Osteoblast (primary cell): ENCODE results near the gene HK2. TPM values are rescaled to one million over a fixed set of nuclear protein-coding genes. Genes with fewer than 3 reads are reported as not detected.

ENCODE experiments used
- DNase-seq: peaks from one replicate; pipeline ENCODE4 v3.0.0; 2011; ENCODE audit warnings: low spot score, mixed read lengths; ENCODE audit not compliant: insufficient read length; ENCODE audit errors: missing footprints
- H2AFZ ChIP-seq: 2 replicates; pipeline ENCODE4 v1.6.0; 2011; ENCODE audit warnings: mild to moderate bottlenecking, low read length
- H3K27ac ChIP-seq: 2 replicates; pipeline ENCODE4 v1.5.1; 2011; ENCODE audit warnings: mild to moderate bottlenecking, low read depth, low read length, moderate library complexity
- H3K27me3 ChIP-seq: 2 replicates; pipeline ENCODE4 v1.6.0; 2012; ENCODE audit warnings: mild to moderate bottlenecking, control low read depth, inconsistent platforms, low read length, moderate library complexity; ENCODE audit not compliant: insufficient read depth
- H3K36me3 ChIP-seq: 2 replicates; pipeline ENCODE4 v1.5.1; 2011; ENCODE audit warnings: mild to moderate bottlenecking, low read length, control low read depth, moderate library complexity; ENCODE audit not compliant: insufficient read depth
- H3K4me1 ChIP-seq: 2 replicates; pipeline ENCODE4 v1.5.1; 2011; ENCODE audit warnings: mild to moderate bottlenecking, low read length, control low read depth, moderate library complexity; ENCODE audit not compliant: insufficient read depth
- H3K4me2 ChIP-seq: 2 replicates; pipeline ENCODE4 v1.6.0; 2011; ENCODE audit warnings: mild to moderate bottlenecking, low read length; ENCODE audit not compliant: insufficient read depth
- H3K4me3 ChIP-seq: fragments of 200-600 bp; sonication (generic); 3 replicates; pipeline ENCODE4 v1.5.1; 2012; ENCODE audit warnings: mild to moderate bottlenecking, low read length, inconsistent platforms; ENCODE audit not compliant: insufficient read depth
- H3K79me2 ChIP-seq: 2 replicates; pipeline ENCODE4 v1.6.0; 2012; ENCODE audit warnings: mild to moderate bottlenecking, low read length, control low read depth, inconsistent platforms; ENCODE audit not compliant: insufficient read depth
- H3K9me3 ChIP-seq: 2 replicates; pipeline ENCODE4 v1.5.1; 2011; ENCODE audit warnings: low read depth, low read length, control low read depth
- H4K20me1 ChIP-seq: 2 replicates; pipeline ENCODE4 v1.6.0; 2012; ENCODE audit warnings: mild to moderate bottlenecking, low read length, control low read depth; ENCODE audit not compliant: insufficient read depth
- total RNA-seq: library from RNA; depleted of rRNA; stranded (reverse); fragments of >200 nt; gene quantifications from 2 replicates; pipeline ENCODE4 v1.2.3, GENCODE V29; 2012
- TF ChIP-seq, protein P1 (sequence below): IDR thresholded peaks from 2 replicates; pipeline ENCODE4 v1.5.1; 2011; ENCODE audit warnings: mild to moderate bottlenecking, low read depth, low read length, moderate library complexity; ENCODE audit errors: extremely low read depth

Gene HK2
- total RNA-seq, 1 donor = 76.4 TPM

DNA sequence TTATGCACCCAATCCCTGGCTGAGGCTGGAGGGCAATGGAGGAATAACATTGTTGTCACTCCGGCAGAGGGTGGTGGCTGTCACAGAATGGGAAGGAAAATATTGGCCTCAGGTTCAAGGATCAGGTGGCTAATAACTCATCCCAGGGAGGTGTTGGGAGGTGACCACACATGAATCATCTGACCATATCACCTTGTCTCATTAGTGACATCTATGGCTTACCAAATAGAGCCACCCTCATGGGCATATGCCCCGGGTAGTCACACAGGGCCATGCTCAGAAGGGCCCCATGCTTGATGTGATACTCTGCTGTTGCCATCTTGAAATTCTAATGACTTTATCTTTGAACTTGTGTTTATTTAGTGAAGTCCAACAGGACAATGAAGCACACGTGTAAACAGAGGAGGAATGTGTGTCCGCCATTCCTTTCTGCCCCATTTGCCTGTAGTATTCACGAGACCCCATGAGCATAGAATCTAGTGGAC is 27.5 kb upstream of the HK2 start:
- peaks cover 8% of the 10 kb centered on the region for H3K27me3 ChIP-seq
- no peak overlapping the region for H3K4me3 ChIP-seq
- no peaks in the 10 kb centered on the region for H4K20me1 ChIP-seq
- no peaks in the 10 kb centered on the region for H3K79me2 ChIP-seq
- no peaks in the 10 kb centered on the region for H3K4me1 ChIP-seq
- H3K4me2 ChIP-seq = no peak overlapping the region
- no peaks in the 10 kb centered on the region for H3K36me3 ChIP-seq
- DNase-seq = no peak
- no peak overlapping the region for H3K27ac ChIP-seq
- H3K9me3 ChIP-seq = no peaks in the 10 kb centered on the region
- no peak overlapping the region for H2AFZ ChIP-seq
- TF ChIP-seq, protein P1, sequence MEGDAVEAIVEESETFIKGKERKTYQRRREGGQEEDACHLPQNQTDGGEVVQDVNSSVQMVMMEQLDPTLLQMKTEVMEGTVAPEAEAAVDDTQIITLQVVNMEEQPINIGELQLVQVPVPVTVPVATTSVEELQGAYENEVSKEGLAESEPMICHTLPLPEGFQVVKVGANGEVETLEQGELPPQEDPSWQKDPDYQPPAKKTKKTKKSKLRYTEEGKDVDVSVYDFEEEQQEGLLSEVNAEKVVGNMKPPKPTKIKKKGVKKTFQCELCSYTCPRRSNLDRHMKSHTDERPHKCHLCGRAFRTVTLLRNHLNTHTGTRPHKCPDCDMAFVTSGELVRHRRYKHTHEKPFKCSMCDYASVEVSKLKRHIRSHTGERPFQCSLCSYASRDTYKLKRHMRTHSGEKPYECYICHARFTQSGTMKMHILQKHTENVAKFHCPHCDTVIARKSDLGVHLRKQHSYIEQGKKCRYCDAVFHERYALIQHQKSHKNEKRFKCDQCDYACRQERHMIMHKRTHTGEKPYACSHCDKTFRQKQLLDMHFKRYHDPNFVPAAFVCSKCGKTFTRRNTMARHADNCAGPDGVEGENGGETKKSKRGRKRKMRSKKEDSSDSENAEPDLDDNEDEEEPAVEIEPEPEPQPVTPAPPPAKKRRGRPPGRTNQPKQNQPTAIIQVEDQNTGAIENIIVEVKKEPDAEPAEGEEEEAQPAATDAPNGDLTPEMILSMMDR = no peak

DNA sequence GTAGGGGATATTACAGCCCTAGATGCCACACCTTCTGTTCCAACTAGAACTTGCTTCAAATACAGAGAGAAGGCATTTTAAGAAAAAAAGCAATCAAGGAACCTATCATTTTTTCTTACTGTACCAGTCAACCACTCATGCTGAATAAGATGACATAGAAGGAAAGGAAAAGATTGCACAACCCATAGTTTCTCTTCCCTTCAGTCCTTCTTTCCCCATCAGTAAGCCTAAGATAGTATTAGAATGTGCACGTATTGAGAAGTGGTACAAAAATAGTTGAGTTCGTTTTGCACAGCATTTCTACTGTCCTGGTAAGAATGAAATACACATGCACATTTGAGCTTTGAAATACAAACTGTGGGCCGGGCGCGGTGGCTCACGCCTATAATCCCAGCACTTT is 27.0 kb upstream of the HK2 start:
- Histone ChIP-seq H3K36me3 (no peaks in the 10 kb centered on the region), H3K4me2 (no peak overlapping the region), H3K27me3 (peaks cover 13% of the 10 kb centered on the region), H4K20me1 (no peaks in the 10 kb centered on the region), H3K4me1 (no peaks in the 10 kb centered on the region), H3K27ac (no peak overlapping the region), H3K79me2 (no peaks in the 10 kb centered on the region), H2AFZ (no peak overlapping the region), H3K4me3 (no peak overlapping the region), H3K9me3 (no peaks in the 10 kb centered on the region)
- DNase-seq = no peak
- TF ChIP-seq, protein P1 = no peak

DNA sequence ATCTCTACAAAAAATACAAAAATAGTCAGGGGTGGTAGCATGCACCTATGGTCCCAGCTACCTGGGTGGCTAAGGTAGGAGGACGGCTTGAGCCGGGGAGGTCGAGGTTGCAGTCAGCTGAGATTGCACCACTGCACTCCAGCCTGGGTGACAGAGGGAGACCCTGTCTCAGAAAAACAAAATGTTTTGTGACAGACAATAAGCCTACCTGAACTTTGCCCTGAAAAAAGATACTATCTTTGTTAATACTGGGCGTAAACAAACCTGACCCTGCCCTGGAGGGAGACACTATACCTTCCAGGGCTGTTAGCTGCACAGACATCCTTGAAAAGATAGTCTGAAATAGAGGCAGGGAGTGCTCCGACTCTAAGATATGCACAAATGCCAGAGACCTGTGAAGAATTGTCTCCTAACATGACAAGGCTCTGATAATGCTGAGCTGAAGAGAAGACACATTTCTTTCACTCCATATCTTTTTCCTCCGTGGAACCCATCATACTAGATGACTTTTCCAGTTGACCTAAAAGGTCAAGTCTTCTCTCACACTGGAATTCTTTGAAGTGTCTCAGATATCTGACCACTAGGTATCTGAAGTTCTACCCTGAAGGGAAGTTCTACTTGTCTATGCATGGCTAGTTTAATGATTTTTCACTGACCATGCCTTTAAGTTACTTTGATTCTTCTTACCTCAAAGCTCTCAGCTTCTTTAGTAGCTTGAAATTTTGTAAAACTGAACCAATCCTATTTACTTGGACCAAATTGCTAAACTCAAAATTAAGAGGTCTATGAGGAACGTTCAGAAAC is 20.9 kb upstream of the HK2 start:
- Histone ChIP-seq H3K9me3 (no peaks in the 10 kb centered on the region), H3K27ac (no peak overlapping the region), H3K4me1 (no peaks in the 10 kb centered on the region), H3K79me2 (no peaks in the 10 kb centered on the region), H2AFZ (no peak overlapping the region), H3K4me2 (no peak overlapping the region), H4K20me1 (no peaks in the 10 kb centered on the region), H3K27me3 (peaks cover 34% of the 10 kb centered on the region), H3K4me3 (no peak overlapping the region), H3K36me3 (no peaks in the 10 kb centered on the region)
- TF ChIP-seq, protein P1 = no peak
- no peak for DNase-seq

DNA sequence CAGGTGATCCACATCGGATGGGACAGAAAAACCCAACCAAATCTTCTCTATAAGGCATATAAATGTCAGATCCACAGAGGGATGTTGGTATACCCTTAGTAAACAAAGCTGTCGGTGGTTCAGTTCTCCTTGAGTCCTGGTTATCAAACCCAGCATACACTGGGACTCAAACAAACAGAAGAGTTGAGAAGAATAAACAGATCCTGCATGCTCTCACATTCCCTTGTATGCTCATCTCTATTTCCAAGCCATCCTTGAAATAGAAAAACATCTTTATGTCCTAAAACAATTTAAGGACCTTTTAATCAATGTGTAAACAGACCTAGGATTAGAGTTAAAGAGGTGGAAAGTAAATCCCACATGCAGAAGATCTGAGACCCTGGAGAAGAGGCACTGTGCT is 19.8 kb upstream of the HK2 start:
- no peaks in the 10 kb centered on the region for H3K9me3 ChIP-seq
- TF ChIP-seq, protein P1 = no peak
- H3K79me2 ChIP-seq = no peaks in the 10 kb centered on the region
- no peaks in the 10 kb centered on the region for H4K20me1 ChIP-seq
- no peak overlapping the region for H3K4me2 ChIP-seq
- no peaks in the 10 kb centered on the region for H3K4me1 ChIP-seq
- no peak overlapping the region for H3K4me3 ChIP-seq
- no peak overlapping the region for H2AFZ ChIP-seq
- no peak overlapping the region for H3K27ac ChIP-seq
- H3K36me3 ChIP-seq = no peaks in the 10 kb centered on the region
- DNase-seq = no peak
- peaks cover 34% of the 10 kb centered on the region for H3K27me3 ChIP-seq
